Ovary (tissue), 1 donor: ENCODE measurements around the gene ABCG1.

ENCODE experiments used
- EP300 ChIP-seq: sonication (generic); formaldehyde crosslinking; IDR thresholded peaks from one replicate; pipeline ENCODE4 v1.6.1; 2017; ENCODE audit warnings: antibody characterized with exemption
- POLR2A ChIP-seq: fragments of 450-650 bp; IDR thresholded peaks from one replicate; pipeline ENCODE4 v1.6.1; 2017; ENCODE audit warnings: antibody characterized with exemption, mild to moderate bottlenecking, moderate library complexity

DNA sequence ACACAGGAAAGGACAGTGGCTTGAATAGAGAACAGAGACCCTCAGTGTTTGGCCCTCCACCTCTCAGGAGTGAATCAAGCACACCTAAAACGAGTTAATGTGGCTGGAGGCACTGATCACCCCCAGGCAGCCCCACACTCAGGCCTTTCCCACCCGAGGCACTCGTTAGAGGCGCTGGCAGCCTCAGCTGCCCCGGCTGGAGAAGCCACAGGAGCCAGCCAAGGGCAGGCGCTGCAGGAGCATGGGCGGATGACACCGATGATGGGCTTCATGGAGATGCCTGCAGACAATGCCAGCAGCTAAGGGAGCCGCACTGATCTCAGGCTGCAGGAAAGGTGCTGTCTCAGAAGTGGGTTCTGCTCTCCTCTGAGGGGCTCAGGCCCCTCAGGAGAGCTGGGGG lies 24.1 kb upstream of the ABCG1 start:
- TF ChIP-seq EP300 (no peak), POLR2A (no peak)
